ENCODE data around the gene ZEB2.

ZEB2 gene

DNA sequence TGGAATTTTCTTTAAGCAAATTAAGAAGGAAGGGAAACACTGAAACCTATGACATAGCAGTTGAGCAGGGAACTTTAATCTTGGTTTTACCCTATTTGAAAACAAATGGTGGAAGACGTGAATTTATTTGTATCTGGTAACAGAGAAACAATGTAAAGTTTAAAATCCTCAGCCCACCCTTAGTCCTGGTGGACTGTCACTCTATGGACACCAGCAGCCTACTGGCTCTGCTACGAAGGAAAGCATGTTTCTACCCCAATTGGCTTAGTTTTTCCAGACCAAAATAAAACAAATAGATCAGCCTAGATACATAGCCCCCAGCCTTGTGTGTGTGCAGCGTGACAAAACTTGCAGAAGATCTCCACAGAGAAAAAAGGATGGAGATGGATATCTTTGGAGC is 7.4 kb downstream of the ZEB2 start:
- DNase-seq: no peak

DNA sequence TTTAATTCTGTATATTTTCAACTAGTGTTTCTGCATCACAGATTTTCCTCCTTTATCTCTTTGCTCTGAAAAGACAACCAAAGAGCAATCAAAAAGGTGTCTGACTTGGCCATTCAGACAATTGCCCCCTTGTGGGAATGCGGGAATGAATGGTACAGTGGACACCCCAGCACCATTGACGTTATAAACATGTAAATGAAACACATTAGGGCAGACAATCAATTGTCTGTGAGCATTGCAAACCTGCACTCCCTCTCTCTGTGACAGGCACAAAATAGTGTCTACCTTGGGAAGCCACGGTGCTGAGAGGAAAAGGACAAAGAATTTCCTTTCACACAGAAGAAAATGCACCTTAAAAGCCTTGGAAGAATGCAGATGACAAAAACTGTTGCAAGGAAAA is 8.0 kb downstream of the ZEB2 start:
- DNase-seq: no peak

DNA sequence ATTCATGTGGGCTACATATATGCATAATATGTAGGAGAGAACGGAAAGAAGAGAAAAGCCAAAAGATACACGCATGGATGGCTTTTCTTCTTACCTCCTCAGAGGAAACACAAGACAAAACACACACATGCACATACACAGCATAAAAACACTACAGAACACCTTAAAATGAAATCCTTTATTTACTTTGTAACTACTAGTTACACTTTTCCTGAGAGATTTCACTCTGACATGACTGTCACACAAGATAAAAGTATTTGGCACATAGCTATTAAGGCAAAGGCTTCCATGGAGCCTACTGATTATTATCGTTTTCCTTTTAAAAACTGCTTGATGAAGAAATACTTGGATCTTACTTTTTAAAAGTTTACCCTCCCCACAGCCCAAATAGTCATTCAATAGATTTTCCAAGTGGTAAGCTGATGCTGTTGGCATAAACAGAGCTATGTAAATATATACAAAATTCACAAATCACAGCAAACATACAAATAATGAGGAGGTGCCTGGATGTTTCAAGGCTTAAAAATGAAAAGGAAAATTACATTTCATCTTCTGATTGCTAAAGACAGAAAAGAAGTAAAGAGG is 8.6 kb downstream of the ZEB2 start:
- no peak for DNase-seq

DNA sequence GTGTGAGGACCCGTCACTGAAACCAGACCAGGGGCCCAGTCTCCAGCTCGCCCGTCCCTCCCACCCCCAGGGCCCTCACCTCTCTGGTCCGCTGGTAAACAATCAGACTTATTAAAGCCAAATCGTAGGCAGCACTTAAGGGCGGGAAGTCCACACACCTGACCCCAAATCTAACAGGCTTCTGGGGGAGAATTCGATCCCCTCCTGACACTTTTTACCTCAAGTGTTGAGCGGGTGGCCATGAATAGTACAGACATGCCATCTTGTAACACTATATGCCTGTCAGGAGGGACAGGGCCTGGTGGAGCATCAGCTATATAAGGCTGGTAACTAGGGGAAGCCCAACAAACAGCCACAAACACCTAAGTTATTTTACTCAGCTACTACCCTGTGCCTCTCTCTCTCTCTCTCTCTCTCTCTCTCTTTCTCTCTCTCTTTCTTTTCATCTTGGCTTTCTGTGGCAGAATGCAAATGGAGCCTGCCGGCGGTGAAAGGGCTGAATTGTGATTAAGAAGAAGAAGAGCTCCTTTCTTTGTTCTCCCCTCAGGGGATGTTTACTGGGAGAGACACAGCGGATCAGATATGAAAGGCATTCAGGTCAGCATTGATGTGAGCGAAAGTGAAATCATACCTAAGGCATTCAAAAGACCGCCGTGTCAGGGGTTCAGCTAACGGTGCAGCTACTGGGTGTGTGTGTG is 9.5 kb downstream of the ZEB2 start:
- DNase-seq: peak; percentile 78 to 83

DNA sequence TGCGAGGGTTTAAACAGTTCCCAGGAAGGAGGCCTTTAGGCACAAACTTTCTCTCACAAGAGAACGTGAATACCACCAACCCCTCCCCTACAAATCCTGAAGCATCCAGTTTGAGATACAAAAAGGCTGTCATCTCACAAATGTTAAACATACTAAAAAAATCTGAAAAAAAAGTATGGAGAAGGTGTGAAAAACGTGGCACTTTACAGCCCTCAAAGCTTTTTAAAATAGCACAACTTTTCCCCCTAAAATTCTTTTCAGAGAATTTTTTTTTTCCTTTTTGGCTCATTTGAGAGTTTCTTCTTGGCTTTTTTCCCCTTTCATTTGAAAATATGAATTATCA is 10.1 kb downstream of the ZEB2 start:
- no peak for DNase-seq

DNA sequence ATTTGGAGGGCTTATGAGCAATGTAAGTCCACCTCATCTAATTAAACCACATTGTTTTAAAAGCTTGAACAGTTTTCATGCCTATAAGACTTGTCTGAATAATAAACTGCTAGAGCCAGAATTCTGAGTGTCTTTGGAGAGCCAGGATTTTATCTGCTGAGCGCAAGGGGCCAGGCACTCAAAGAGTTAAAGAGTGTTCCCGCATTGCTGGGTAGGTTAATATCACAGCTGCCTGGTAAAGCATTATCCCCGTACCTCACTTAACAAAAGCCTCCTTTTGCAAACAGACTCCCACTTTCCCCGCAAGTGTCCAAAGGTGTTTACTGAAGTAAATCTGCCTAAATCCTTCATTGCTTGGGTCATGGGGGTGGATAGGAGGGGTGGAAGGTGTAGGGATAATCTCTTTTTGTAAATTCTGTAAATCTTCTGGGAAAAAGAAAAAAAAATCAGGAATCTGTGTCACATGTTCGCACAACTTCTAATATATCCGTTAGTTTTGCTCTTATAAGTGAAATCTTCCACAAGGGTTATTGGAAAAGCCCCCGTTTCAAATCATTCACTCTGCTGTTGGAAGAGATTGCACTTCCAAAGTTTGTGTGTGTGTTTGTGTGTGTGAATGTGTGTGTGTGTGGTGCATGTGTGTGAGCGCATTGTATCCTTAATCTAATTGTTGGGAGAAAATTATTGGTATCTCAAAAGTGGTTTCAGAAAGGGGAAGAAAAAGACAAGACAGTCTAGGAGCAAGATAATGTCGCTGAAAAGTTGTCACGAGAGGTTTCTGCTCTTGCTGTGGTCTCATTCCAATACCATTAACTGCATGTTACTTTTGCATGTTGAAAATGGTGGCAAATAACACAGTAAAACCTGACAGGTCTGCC is 10.7 kb downstream of the ZEB2 start:
- DNase-seq: no peak

DNA sequence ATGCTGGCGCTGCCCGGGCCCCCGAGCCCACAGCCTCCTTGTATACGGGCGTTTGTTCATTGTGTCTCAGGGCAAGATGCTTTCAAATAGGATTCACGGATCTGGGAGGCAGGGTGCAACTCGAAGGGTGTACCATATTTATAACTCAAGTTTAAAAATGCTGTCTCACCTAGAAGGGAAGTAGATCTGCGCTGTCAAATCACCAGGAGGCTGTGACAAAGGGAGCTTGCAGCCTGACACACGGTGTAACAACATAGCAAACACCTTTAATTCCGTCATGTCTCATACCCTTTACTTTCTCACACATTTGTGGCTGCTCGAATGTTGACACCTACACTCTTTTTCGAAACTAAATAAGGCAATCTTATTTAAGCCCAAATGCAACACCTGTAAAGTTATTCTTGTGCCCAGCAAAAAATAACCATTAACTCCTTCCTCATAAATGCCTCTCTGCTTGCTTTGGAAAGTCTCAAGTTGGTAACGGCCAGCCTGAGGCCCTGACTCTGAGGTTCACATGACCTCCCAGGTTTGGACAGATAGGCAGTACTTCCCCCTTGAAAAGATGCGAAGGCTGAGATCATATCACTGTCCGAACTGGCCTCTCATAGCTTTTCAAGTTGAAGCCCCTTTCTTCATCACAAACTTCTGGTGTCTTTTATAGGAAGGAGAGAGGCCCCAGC is 11.6 kb downstream of the ZEB2 start:
- DNase-seq: peak; percentile 56 to 67

DNA sequence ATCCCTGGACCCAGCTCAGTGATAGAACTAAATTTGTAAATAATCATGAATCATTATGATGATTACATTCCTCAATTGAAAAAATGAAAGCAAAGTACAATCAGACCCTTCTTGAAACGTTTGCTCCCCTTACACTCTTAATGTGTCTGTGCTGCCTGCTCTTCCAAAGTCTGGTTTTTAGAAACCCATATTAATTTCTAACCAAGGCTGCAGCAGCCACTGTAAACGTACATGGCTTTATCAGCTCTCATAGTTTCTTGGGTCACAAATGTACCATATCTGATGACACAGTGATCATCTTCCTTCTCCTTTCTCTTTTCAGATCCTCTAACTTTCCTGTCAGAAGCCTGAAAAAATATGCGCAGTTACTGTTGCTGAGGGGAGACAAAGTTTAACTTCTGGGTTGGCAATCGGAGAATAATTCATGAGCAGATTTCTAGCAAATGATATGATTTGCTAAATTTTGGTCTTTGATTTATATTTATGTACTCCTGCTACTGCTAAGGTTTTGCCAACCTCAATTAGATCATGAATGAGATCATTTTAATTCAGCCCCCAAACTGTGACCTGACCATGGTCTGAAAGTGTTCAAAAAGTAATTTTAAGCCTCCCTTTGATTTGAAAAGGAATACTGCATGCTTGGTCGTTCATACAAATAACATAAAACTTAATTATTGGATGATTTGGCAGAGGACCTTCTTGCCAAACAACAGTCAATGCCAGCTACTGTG is 12.3 kb downstream of the ZEB2 start:
- no peak for DNase-seq

DNA sequence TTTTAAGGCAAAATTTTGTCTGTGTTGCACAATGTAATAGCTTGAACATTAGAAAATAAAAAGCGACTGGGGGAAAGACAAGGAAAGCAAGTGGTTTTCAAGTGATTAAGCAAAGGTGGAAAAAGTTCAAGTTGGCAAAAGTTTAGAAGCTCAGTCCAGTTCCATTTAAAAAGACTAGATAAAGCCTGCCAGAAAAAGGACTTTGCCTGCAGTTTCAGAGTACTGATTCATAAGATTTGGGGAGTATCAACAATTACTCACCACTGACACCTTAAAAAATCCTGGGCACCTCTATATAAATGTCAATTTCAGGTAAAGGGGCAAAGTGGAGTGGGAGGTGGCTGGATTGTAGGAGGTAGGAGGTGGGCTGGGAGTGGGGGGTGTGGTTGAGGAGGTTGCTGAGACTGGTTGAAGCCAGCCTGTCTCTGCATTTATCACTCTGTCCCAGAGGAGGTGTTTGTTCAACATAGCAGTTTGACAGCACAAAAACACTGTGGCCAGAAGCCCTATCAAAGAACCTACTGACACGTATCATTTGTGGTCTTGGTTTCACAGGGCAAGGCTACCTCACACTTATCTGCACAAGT is 14.6 kb downstream of the ZEB2 start:
- DNase-seq: peak; percentile 57 to 72

DNA sequence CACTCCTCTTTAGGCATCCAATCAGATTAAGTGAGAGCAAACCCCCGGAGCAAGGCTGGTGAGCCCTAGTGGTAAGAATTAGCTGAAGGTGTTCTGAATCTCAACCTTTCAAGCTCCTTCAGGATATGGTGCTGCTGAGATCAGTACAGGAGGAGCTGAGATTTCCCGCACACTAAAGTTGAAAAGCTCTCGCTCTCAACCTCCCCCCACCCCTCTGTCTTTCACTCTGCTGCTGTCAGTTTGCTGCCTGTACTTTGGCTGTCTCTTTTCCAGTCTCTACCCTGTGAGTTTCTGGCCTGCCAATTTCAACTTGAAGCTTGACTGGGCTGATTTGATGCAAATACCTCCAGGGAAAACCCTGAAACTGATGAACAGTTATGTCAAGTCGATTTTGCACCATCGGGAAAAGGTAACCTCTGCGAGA is 15.7 kb downstream of the ZEB2 start:
- DNase-seq: no peak

DNA sequence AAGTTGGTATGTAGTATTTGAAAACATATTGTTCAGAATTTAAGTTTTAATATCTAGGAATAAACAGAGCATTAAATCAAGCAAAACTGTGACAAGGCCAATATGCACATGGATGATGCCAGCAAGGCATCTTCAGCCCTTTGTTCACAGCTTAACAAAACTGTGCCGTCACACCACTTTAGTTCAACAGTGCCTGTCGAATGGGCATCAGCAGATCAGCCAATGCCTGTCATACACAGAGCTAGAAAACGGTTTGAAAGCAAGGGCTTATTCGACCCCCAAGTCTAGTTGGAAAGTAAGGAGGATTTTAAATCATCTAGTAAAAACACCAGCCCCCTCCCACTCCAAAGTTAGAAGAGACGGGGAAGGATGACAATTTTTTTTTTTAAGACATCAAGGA is 16.7 kb downstream of the ZEB2 start:
- no peak for DNase-seq

DNA sequence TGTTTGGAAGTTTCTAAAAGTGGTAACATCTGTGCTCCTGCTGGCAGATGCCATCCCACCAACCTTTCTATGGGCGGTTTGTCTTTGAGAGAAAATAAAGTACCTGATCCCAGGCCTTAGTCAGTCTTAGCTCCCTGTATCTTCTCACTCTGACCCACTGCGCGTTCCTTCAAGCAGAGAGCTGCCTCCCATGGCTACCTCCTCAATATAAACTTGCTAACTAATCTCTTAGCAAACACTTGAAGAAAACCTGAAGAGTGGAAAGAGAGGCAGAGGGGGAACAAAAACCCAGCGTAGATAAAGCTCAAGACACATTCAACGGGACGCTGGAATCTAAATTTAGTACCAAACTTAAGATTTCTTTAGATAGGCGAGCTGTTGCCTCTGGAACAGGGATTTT is 17.6 kb downstream of the ZEB2 start:
- no peak for DNase-seq

DNA sequence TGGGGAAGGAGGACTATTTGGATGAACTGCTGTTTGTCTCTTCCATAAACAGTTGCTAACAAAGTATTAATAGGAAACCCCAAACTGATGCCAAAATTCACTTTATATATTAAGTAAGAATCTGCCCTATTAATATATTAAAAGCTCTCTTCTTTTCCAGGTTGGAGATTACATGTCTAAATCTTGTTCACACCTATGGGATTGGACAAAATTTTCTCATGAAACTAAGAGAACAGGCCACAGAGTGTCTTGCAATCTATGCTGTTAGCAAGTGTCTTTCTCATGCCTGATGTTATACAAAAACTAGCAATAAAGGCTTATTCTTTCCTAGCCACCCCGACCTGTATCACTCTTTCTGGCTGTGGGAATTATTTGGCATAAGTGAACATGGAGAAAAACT is 18.3 kb downstream of the ZEB2 start:
- no peak for DNase-seq

DNA sequence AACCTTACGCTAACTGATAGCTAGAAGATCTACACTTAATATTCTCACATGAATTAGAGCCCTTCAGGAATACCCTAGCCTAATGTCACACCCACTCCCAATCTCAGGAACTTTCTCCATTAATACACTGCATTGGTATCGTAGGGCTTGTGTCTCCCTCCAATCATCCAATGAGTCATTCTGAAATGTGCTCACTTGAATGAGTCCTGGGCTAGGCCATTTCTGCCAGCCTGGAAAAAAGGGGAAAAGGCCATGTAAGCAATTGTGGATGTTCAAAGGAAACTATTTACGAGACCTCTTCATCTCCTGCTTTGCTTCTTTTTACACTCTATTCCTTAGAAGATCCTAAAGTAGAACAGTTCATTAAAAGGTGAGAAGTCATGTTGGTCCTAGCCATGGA is 18.8 kb downstream of the ZEB2 start:
- no peak for DNase-seq

DNA sequence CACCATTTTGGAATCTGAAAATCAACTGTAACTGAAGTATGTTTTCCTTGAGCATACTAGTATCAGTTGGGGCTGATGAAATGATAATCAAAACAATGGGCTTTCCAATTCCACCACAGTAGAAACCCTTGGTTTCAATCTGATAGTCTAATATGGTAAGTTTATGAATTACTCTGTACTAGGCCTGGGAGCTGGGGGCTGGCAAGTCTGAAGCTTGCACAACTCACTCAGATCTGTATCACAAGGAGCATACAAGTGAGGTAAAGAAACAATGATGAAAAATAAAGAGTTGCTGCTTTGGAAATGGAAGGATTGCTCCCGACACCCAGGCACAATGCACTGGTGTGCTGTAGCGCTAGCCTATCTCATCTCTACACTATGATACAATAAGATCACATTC is 19.4 kb downstream of the ZEB2 start:
- no peak for DNase-seq

DNA sequence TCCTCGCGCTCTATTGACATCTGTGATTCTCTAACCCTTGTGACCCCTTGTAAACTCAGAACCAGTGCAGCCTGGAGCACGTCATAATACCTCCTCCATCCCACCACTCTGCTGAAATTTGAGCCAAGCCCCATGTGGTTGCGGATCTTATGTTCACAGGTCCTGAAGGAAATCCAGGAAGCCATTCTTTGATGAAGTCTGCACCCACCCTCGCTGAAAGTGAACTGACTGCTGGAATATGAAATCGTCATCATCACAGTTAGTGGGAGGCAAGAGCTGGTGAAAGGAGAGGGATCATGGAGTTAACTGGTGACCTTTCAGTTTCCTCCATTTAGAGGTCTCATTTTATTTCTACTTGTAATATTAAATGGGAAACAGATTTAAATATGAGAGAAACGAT is 21.6 kb downstream of the ZEB2 start:
- DNase-seq: no peak

DNA sequence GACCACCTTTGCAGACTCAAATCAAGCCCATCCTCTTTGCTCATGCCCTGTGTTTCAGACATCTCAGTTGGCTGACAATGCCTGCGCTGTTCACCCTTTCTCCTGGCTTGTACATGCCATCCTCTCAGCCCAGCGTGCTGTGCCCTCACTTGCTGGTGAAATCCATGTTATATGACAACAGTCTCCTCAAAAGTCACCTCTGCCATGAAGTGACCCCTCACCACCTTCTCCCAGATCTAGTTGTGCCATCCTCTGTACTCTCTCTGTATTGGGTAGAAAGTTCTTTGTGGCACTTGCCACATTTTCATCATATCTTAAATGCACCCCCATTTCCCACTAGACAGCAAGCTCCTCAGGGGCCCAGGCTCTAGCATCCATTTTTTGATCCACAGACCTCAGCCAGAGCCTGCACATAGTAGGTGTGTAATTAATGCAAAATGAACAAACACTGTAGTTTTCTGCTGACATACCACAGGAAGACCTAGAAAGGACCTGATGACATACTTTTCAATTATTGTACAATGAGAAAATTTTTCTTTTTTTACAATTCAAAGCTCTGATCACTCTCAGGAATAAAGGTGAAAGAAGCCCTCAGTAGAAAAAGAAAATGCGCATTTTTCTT is 22.8 kb downstream of the ZEB2 start:
- DNase-seq: no peak

DNA sequence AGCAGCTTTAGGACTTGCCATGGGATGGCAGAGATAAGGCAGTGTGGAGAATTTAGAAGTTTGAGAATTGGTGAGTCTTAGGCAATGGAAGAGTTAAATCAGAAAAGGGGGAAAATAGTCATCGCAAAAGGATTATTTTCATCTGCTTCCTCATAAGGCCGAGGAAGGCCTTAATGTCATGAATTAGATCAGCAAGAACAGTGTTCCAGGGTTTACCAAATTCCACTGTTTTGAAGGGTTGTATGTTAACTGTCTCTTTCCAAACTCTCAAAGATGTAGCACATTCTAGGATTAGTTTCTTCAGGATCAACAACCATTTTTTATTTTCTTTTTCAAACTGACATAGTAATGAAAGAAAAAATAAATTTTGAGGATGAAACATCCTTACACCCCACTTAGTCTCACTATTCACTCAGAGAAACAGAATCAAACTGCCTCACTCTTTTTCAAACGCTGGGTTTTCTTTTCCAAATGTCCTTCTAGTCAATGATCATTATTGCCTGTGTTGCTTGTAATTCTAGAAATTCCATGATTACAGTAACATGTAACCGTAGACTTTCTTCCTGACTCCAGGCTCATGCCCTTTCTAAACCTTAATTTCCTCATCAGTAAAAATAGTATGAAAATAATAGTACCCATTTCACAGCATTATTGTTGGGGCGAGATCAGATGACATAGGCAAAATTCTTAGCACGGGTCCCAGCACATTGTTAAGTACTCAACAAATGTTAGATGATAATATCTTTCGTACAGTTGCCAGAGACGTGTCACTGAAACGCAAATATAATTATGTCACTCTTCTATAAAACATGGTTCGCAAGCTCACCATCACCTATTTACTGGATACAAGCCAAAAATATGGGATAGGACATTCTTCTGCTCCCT is 23.6 kb downstream of the ZEB2 start:
- DNase-seq: no peak

DNA sequence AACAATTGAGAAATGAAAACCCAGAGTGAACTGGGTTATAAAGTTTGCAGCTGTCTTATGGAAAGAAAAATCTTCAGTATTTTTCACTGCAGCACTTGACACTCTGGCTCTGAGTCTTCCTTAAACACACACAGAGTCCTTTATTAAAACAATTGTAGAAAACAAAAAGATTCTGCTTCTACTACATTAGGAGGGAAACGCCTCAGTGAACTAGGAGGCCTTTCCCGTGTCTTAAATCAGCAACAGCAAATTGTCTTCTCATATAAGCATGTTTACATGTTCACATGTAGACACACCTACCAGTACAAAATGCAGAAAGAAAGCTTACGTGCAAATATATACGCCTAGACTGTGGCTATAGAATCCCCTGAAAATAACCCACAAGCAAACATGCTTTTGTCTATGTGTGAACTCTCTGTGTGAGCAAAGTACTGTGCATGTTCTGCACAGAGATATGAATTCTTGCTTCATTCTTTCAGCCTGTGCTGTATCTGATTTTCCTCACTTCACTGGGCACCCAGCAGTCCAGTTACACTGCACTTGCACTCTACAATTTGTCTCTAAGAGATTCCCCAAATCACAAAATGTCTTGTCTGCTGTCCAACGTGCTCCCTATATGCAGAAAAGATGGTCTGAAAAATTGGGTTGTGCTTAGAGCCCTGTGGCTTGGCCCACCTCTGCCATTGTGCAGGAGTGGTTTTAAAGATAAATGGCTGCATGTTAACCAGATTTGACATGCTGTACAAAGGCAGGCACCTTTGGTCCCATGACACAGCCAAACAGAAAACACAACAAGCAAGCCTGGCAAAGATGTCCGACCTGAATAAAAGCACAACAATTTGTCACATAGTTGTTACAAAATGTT is 24.5 kb downstream of the ZEB2 start:
- DNase-seq: no peak

Measured in CD4-positive, alpha-beta T cell treated with Interleukin-4 for 1 hour (primary cell).